ENCODE results near the gene TBPL1.

The TBPL1 gene

GRCh38 chr6:134039116-134039515 is 86.1 kb downstream of the TBPL1 start:
- DNase-seq (ENCODE audit: low read depth, low spot score) = no peak

All from iPS DF 19.7 (cell line).